HG03378 (cell line): ENCODE data around the gene CLEC16A.

Experiments
- ATAC-seq: cut with Tn5 transposase; IDR thresholded peaks from one replicate; pipeline ENCODE4 v1.9.1; 2021; ENCODE audit warnings: mild to moderate bottlenecking, moderate library complexity; ENCODE audit not compliant: unreplicated experiment

Gene CLEC16A

GRCh38 chr16:11033629-11034420 lies 89.5 kb downstream of the CLEC16A start:
- ATAC-seq = no peak

GRCh38 chr16:11034481-11034931 lies 90.1 kb downstream of the CLEC16A start:
- ATAC-seq = no peak

GRCh38 chr16:11035096-11035495 lies 90.7 kb downstream of the CLEC16A start:
- no peak for ATAC-seq

GRCh38 chr16:11036040-11036439 lies 91.7 kb downstream of the CLEC16A start:
- ATAC-seq = no peak

- no peak for ATAC-seq
Observed at GRCh38 chr16:11036868-11037410, 92.6 kb downstream of the CLEC16A start.

GRCh38 chr16:11038305-11038704 lies 93.9 kb downstream of the CLEC16A start:
- no peak for ATAC-seq

GRCh38 chr16:11038777-11039176 lies 94.4 kb downstream of the CLEC16A start:
- ATAC-seq = no peak

GRCh38 chr16:11039726-11040125 lies 95.4 kb downstream of the CLEC16A start:
- ATAC-seq = no peak

- no peak for ATAC-seq
Observed at GRCh38 chr16:11042191-11042590, 97.8 kb downstream of the CLEC16A start.

- ATAC-seq = no peak
Observed at GRCh38 chr16:11045441-11045840, 101.1 kb downstream of the CLEC16A start.

GRCh38 chr16:11045846-11046245 lies 101.5 kb downstream of the CLEC16A start:
- ATAC-seq = no peak

- ATAC-seq = no peak
Observed at GRCh38 chr16:11046382-11046931, 102.1 kb downstream of the CLEC16A start.

GRCh38 chr16:11047057-11047456 lies 102.7 kb downstream of the CLEC16A start:
- ATAC-seq = no peak

GRCh38 chr16:11047939-11048800 lies 103.8 kb downstream of the CLEC16A start:
- ATAC-seq = no peak

GRCh38 chr16:11049396-11050059 lies 105.2 kb downstream of the CLEC16A start:
- ATAC-seq = no peak

GRCh38 chr16:11050536-11050935 lies 106.2 kb downstream of the CLEC16A start:
- ATAC-seq = no peak

- no peak for ATAC-seq
Observed at GRCh38 chr16:11050944-11051343, 106.6 kb downstream of the CLEC16A start.

- ATAC-seq = no peak
Observed at GRCh38 chr16:11051430-11051829, 107.1 kb downstream of the CLEC16A start.

- ATAC-seq = no peak
Observed at GRCh38 chr16:11051879-11052808, 107.8 kb downstream of the CLEC16A start.
